HAP-1 (cell line): ENCODE results near the gene C1orf94.
"Not testable (repeated sequence)": the region's sequence is repeated elsewhere in the genome, so short reads cannot be mapped to it uniquely, and the experiment has no call there.

Source experiments
- DNase-seq, 2 experiments: peaks; one replicate each; pipeline ENCODE4 v3.0.0-alpha.2; 2016 to 2020; ENCODE audit warnings: low spot score in 2 of 2
- H3K27me3 ChIP-seq: fragments of 250-450 bp; sonication (Bioruptor Pico); 2 replicates; pipeline ENCODE4 v1.5.1; 2020; ENCODE audit warnings: low read depth, mild to moderate bottlenecking, moderate library complexity
- H3K36me3 ChIP-seq: fragments of 250-450 bp; sonication (Bioruptor Pico); replicated peaks from 2 replicates; pipeline ENCODE4 v1.5.1; 2020; ENCODE audit warnings: mild to moderate bottlenecking
- H3K4me1 ChIP-seq: fragments of 250-450 bp; sonication (Bioruptor Pico); 2 replicates; pipeline ENCODE4 v1.5.1; 2020; ENCODE audit warnings: mild to moderate bottlenecking
- H3K4me3 ChIP-seq: fragments of 250-450 bp; sonication (Bioruptor Pico); 2 replicates; pipeline ENCODE4 v1.5.1; 2020; ENCODE audit warnings: mild to moderate bottlenecking, moderate library complexity
- H3K9me3 ChIP-seq: fragments of 250-450 bp; sonication (Bioruptor Pico); 2 replicates; pipeline ENCODE4 v1.5.1; 2020; ENCODE audit warnings: mild to moderate bottlenecking, moderate library complexity
- in situ Hi-C: fragments of 300-500 bp; cut with MboI; formaldehyde crosslinking; loops from 3 replicates; pipeline ENCODE4 v1.14.3; 2020; ENCODE audit warnings: low sequenced_read_pairs, inconsistent platforms, mixed read lengths

Gene C1orf94

GRCh38 chr1:34153246-34153645 is 23.5 kb upstream of the C1orf94 start:
- Histone ChIP-seq H3K36me3 (no peaks in the 10 kb centered on the region), H3K27me3 (no peaks in the 10 kb centered on the region), H3K4me1 (no peaks in the 10 kb centered on the region), H3K4me3 (no peak overlapping the region), H3K9me3 (no peaks in the 10 kb centered on the region)
- DNase-seq = no peak
- in situ Hi-C loops = no loop called here

GRCh38 chr1:34155860-34156259 is 20.8 kb upstream of the C1orf94 start:
- Histone ChIP-seq H3K9me3 (no peaks in the 10 kb centered on the region), H3K4me1 (no peaks in the 10 kb centered on the region), H3K27me3 (no peaks in the 10 kb centered on the region; the same call in 1 of the 2 replicates), H3K36me3 (no peaks in the 10 kb centered on the region), H3K4me3 (no peak overlapping the region)
- no peak for DNase-seq
- in situ Hi-C loops = no loop called here

- Histone ChIP-seq H3K36me3 (no peaks in the 10 kb centered on the region), H3K9me3 (no peaks in the 10 kb centered on the region), H3K27me3 (peaks cover 9% of the 10 kb centered on the region; the same call in 1 of the 2 replicates), H3K4me1 (no peaks in the 10 kb centered on the region), H3K4me3 (no peak overlapping the region)
- in situ Hi-C loops = no loop called here
- DNase-seq = no peak
Observed at GRCh38 chr1:34156739-34157138, 20.0 kb upstream of the C1orf94 start.

- Histone ChIP-seq H3K36me3 (no peaks in the 10 kb centered on the region), H3K4me3 (no peak overlapping the region), H3K9me3 (no peaks in the 10 kb centered on the region), H3K4me1 (no peaks in the 10 kb centered on the region), H3K27me3 (peaks cover 31% of the 10 kb centered on the region)
- DNase-seq = peak; percentile 8 to 50
- in situ Hi-C loops = no loop called here
Observed at GRCh38 chr1:34162852-34163766, 13.6 kb upstream of the C1orf94 start.

GRCh38 chr1:34163792-34164731 is 12.6 kb upstream of the C1orf94 start:
- H3K4me3 ChIP-seq = no peak overlapping the region
- H3K9me3 ChIP-seq = no peaks in the 10 kb centered on the region
- no peak for DNase-seq
- peaks cover 31% of the 10 kb centered on the region for H3K27me3 ChIP-seq
- H3K36me3 ChIP-seq = no peaks in the 10 kb centered on the region
- no peaks in the 10 kb centered on the region for H3K4me1 ChIP-seq
- in situ Hi-C loops = no loop called here

- in situ Hi-C loops = no loop called here
- no peaks in the 10 kb centered on the region for H3K36me3 ChIP-seq
- DNase-seq = no peak
- no peaks in the 10 kb centered on the region for H3K9me3 ChIP-seq
- H3K27me3 ChIP-seq = peaks cover 31% of the 10 kb centered on the region
- no peak within 1 kb of the TSS for H3K4me3 ChIP-seq
- H3K4me1 ChIP-seq = no peaks in the 10 kb centered on the region
Observed at GRCh38 chr1:34164771-34165391, 11.8 kb upstream of the C1orf94 start, which contains the start of gene CSMD2. TSS of gene CSMD2 (minus strand) at chr1:34165230. CDS start at chr1:34165097, 133 bp downstream.

- no peak overlapping the region for H3K4me3 ChIP-seq
- no peaks in the 10 kb centered on the region for H3K36me3 ChIP-seq
- H3K9me3 ChIP-seq = no peaks in the 10 kb centered on the region
- peaks cover 31% of the 10 kb centered on the region for H3K27me3 ChIP-seq
- no peak for DNase-seq
- in situ Hi-C loops = no loop called here
- H3K4me1 ChIP-seq = no peaks in the 10 kb centered on the region
Observed at GRCh38 chr1:34165422-34165921, 11.2 kb upstream of the C1orf94 start.

GRCh38 chr1:34166191-34166624 is 10.5 kb upstream of the C1orf94 start:
- H3K9me3 ChIP-seq = no peaks in the 10 kb centered on the region
- H3K27me3 ChIP-seq = peaks cover 28% of the 10 kb centered on the region
- H3K36me3 ChIP-seq = no peaks in the 10 kb centered on the region
- no peak overlapping the region for H3K4me3 ChIP-seq
- H3K4me1 ChIP-seq = no peaks in the 10 kb centered on the region
- no peak for DNase-seq
- in situ Hi-C loops = no loop called here

GRCh38 chr1:34166625-34167361 is 9.9 kb upstream of the C1orf94 start:
- Histone ChIP-seq H3K9me3 (no peaks in the 10 kb centered on the region), H3K4me1 (no peaks in the 10 kb centered on the region), H3K4me3 (no peak overlapping the region), H3K27me3 (peaks cover 23% of the 10 kb centered on the region), H3K36me3 (no peaks in the 10 kb centered on the region)
- no peak for DNase-seq
- in situ Hi-C loops = no loop called here

GRCh38 chr1:34167389-34167788 is 9.3 kb upstream of the C1orf94 start:
- H3K36me3 ChIP-seq = no peaks in the 10 kb centered on the region
- H3K27me3 ChIP-seq = peaks cover 23% of the 10 kb centered on the region
- no peak overlapping the region for H3K4me3 ChIP-seq
- in situ Hi-C loops = no loop called here
- H3K9me3 ChIP-seq = no peaks in the 10 kb centered on the region
- H3K4me1 ChIP-seq = no peaks in the 10 kb centered on the region
- DNase-seq = no peak

GRCh38 chr1:34175744-34176143 is 963 bp upstream of the C1orf94 start:
- H3K4me1 ChIP-seq = no peaks in the 10 kb centered on the region
- no peaks in the 10 kb centered on the region for H3K27me3 ChIP-seq
- no peak for DNase-seq
- no peaks in the 10 kb centered on the region for H3K36me3 ChIP-seq
- H3K4me3 ChIP-seq = no peak overlapping the region
- in situ Hi-C loops = no loop called here
- no peaks in the 10 kb centered on the region for H3K9me3 ChIP-seq

- in situ Hi-C loops = no loop called here
- H3K27me3 ChIP-seq = no peaks in the 10 kb centered on the region
- DNase-seq = no peak
- no peaks in the 10 kb centered on the region for H3K4me1 ChIP-seq
- H3K4me3 ChIP-seq = no peak overlapping the region
- no peaks in the 10 kb centered on the region for H3K9me3 ChIP-seq
- H3K36me3 ChIP-seq = no peaks in the 10 kb centered on the region
Observed at GRCh38 chr1:34178072-34178471, 1.4 kb downstream of the C1orf94 start.

GRCh38 chr1:34183381-34183780 is 6.7 kb downstream of the C1orf94 start:
- DNase-seq, H3K4me3 ChIP-seq, H3K27me3 ChIP-seq, in situ Hi-C loops, H3K36me3 ChIP-seq, H3K4me1 ChIP-seq, H3K9me3 ChIP-seq: not testable (repeated sequence)
